Trophoblast cell (in vitro differentiated cells and primary cell): ENCODE results near the gene GRB10.

Experiments
- DNase-seq, 2 donors: peaks; one replicate each; pipeline ENCODE4 v3.0.0-alpha.2; 2016
- H2AFZ ChIP-seq: 2 replicates; pipeline ENCODE4 v1.6.1; 2013; ENCODE audit warnings: low read length, moderate library complexity, mild to moderate bottlenecking; ENCODE audit not compliant: insufficient read depth, poor library complexity
- H2AK5ac ChIP-seq: 2 replicates; pipeline ENCODE4 v1.6.1; 2013; ENCODE audit warnings: mild to moderate bottlenecking, low read length
- H2BK120ac ChIP-seq: 2 replicates; pipeline ENCODE4 v1.6.1; 2013; ENCODE audit warnings: low read length, mild to moderate bottlenecking, moderate library complexity; ENCODE audit not compliant: insufficient read depth, poor library complexity
- H2BK12ac ChIP-seq: 2 replicates; pipeline ENCODE4 v1.6.1; 2013; ENCODE audit warnings: mild to moderate bottlenecking, low read length, moderate library complexity
- H2BK5ac ChIP-seq: 2 replicates; pipeline ENCODE4 v1.6.1; 2013; ENCODE audit warnings: low read length, low read depth, moderate library complexity, mild to moderate bottlenecking; ENCODE audit not compliant: poor library complexity
- H3K14ac ChIP-seq: 2 replicates; pipeline ENCODE4 v1.6.1; 2013; ENCODE audit warnings: mild to moderate bottlenecking, low read length
- H3K18ac ChIP-seq: 2 replicates; pipeline ENCODE4 v1.6.1; 2013; ENCODE audit warnings: mild to moderate bottlenecking, low read length
- H3K23ac ChIP-seq: 2 replicates; pipeline ENCODE4 v1.6.1; 2013; ENCODE audit warnings: low read length
- H3K27ac ChIP-seq: 2 replicates; pipeline ENCODE4 v1.5.1; 2013; ENCODE audit warnings: low read depth, mild to moderate bottlenecking, inconsistent platforms, low read length, moderate library complexity
- H3K27me3 ChIP-seq: 2 replicates; pipeline ENCODE4 v1.6.1; 2013; ENCODE audit warnings: inconsistent platforms, mild to moderate bottlenecking, low read length, moderate library complexity; ENCODE audit not compliant: insufficient read depth
- H3K36me3 ChIP-seq, 2 experiments: 1 replicate in 1 of 2; 2 replicates in 1 of 2; pipeline ENCODE4 v1.6.1; 2013; ENCODE audit warnings: low read length in 2 of 2, mild to moderate bottlenecking in 2 of 2, moderate library complexity in 1 of 2; ENCODE audit not compliant: insufficient read depth in 2 of 2, control insufficient read depth in 1 of 2
- H3K4ac ChIP-seq: 2 replicates; pipeline ENCODE4 v1.6.1; 2013; ENCODE audit warnings: low read depth, mild to moderate bottlenecking, low read length, moderate library complexity
- H3K4me1 ChIP-seq, 2 experiments: 1 replicate in 1 of 2; 2 replicates in 1 of 2; pipeline ENCODE4 v1.6.1; 2013; ENCODE audit warnings: low read length in 2 of 2, mild to moderate bottlenecking in 2 of 2, moderate library complexity in 1 of 2; ENCODE audit not compliant: insufficient read depth in 2 of 2, control insufficient read depth in 1 of 2
- H3K4me2 ChIP-seq: 2 replicates; pipeline ENCODE4 v1.6.1; 2013; ENCODE audit warnings: inconsistent platforms, mild to moderate bottlenecking, low read length, moderate library complexity
- H3K4me3 ChIP-seq: 2 replicates; pipeline ENCODE4 v1.5.1; 2013; ENCODE audit warnings: mild to moderate bottlenecking, low read depth, low read length, inconsistent platforms
- H3K79me1 ChIP-seq: one replicate; pipeline ENCODE4 v1.6.1; 2013; ENCODE audit warnings: low read length
- H3K79me2 ChIP-seq: 2 replicates; pipeline ENCODE4 v1.6.1; 2013; ENCODE audit warnings: low read length, mild to moderate bottlenecking; ENCODE audit not compliant: control insufficient read depth, insufficient read depth, poor library complexity
- H3K9ac ChIP-seq: 2 replicates; pipeline ENCODE4 v1.6.1; 2013; ENCODE audit warnings: mild to moderate bottlenecking, low read length
- H3K9me3 ChIP-seq: 2 replicates; pipeline ENCODE4 v1.6.1; 2013; ENCODE audit warnings: low read depth, mild to moderate bottlenecking, control low read depth, inconsistent platforms, low read length; ENCODE audit not compliant: insufficient read depth
- H4K12ac ChIP-seq: 2 replicates; pipeline ENCODE4 v1.6.1; 2013; ENCODE audit warnings: low read depth, mild to moderate bottlenecking, low read length, moderate library complexity
- H4K8ac ChIP-seq: 2 replicates; pipeline ENCODE4 v1.6.1; 2013; ENCODE audit warnings: low read depth, mild to moderate bottlenecking, low read length, moderate library complexity
- H4K91ac ChIP-seq: one replicate; pipeline ENCODE4 v1.6.1; 2013; ENCODE audit warnings: low read depth, mild to moderate bottlenecking, low read length, moderate library complexity
- WGBS: extraction: QIAGEN DNeasy Blood & Tissue Kit; methylation state at CpG from one replicate; pipeline ENCODE4 v1.1.7; 2013; ENCODE audit warnings: missing lambda C conversion rate; ENCODE audit not compliant: insufficient read length, insufficient coverage; ENCODE audit errors: extremely low coverage; 5-methylcytosine and 5-hydroxymethylcytosine counted together

Gene GRB10

GRCh38 chr7:50699143-50699542 is 83.6 kb downstream of the GRB10 start:
- no peak overlapping the region for H3K9ac ChIP-seq
- H2BK12ac ChIP-seq: no peak overlapping the region
- DNase-seq: no peak
- H2AK5ac ChIP-seq: no peak overlapping the region
- no peak overlapping the region for H3K27ac ChIP-seq
- no peak overlapping the region for H4K91ac ChIP-seq
- H3K18ac ChIP-seq: no peak overlapping the region
- no peak overlapping the region for H3K4me2 ChIP-seq
- no peak overlapping the region for H2BK120ac ChIP-seq
- no peaks in the 10 kb centered on the region for H3K79me2 ChIP-seq
- H3K79me1 ChIP-seq: no peaks in the 10 kb centered on the region
- no peak overlapping the region for H2AFZ ChIP-seq
- no peaks in the 10 kb centered on the region for H3K4me1 ChIP-seq
- no peaks in the 10 kb centered on the region for H3K27me3 ChIP-seq
- H3K4me3 ChIP-seq: no peak overlapping the region
- H2BK5ac ChIP-seq: no peak overlapping the region
- H4K12ac ChIP-seq: no peak overlapping the region
- H4K8ac ChIP-seq: no peak overlapping the region
- H3K36me3 ChIP-seq: peaks cover 5 to 9% of the 10 kb centered on the region in 2 experiments
- no peak overlapping the region for H3K14ac ChIP-seq
- H3K9me3 ChIP-seq: no peaks in the 10 kb centered on the region
- H3K4ac ChIP-seq: no peak overlapping the region
- H3K23ac ChIP-seq: no peak overlapping the region

DNA sequence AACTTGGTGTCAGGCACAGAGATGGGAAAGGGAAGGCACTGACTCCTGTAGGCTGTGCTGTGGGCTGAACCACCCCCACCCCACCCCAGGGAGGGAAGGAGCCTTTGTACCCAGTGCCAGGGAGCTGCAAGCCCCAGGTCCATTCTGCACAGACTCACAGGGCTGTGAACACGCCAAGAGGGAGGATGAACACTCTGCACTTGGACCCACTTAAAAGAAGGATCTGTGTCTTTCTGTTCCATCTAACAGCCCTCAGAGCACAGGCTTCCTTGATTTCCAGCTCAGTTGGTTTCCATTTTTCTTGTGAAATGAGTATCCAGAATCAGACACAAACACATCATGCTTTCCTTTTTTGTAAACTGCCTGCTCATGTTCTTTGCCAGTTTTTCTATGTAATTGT is 84.9 kb downstream of the GRB10 start:
- H3K14ac ChIP-seq: no peak overlapping the region
- no peak overlapping the region for H3K18ac ChIP-seq
- no peak overlapping the region for H2AK5ac ChIP-seq
- no peaks in the 10 kb centered on the region for H3K79me1 ChIP-seq
- no peak for DNase-seq
- H3K23ac ChIP-seq: no peak overlapping the region
- no peak overlapping the region for H4K8ac ChIP-seq
- no peak overlapping the region for H3K4me2 ChIP-seq
- H3K9ac ChIP-seq: no peak overlapping the region
- H3K4me1 ChIP-seq: no peaks in the 10 kb centered on the region
- H2BK120ac ChIP-seq: no peak overlapping the region
- H4K91ac ChIP-seq: no peak overlapping the region
- H3K4ac ChIP-seq: no peak overlapping the region
- no peak overlapping the region for H2AFZ ChIP-seq
- no peak overlapping the region for H4K12ac ChIP-seq
- peaks cover 5 to 9% of the 10 kb centered on the region in 2 experiments for H3K36me3 ChIP-seq
- no peak overlapping the region for H2BK12ac ChIP-seq
- no peaks in the 10 kb centered on the region for H3K9me3 ChIP-seq
- peaks cover 2% of the 10 kb centered on the region for H3K79me2 ChIP-seq
- no peak overlapping the region for H3K4me3 ChIP-seq
- no CpG with 5 or more reads among the region's 1 CpG for WGBS
- H3K27me3 ChIP-seq: no peaks in the 10 kb centered on the region
- no peak overlapping the region for H2BK5ac ChIP-seq
- no peak overlapping the region for H3K27ac ChIP-seq

DNA sequence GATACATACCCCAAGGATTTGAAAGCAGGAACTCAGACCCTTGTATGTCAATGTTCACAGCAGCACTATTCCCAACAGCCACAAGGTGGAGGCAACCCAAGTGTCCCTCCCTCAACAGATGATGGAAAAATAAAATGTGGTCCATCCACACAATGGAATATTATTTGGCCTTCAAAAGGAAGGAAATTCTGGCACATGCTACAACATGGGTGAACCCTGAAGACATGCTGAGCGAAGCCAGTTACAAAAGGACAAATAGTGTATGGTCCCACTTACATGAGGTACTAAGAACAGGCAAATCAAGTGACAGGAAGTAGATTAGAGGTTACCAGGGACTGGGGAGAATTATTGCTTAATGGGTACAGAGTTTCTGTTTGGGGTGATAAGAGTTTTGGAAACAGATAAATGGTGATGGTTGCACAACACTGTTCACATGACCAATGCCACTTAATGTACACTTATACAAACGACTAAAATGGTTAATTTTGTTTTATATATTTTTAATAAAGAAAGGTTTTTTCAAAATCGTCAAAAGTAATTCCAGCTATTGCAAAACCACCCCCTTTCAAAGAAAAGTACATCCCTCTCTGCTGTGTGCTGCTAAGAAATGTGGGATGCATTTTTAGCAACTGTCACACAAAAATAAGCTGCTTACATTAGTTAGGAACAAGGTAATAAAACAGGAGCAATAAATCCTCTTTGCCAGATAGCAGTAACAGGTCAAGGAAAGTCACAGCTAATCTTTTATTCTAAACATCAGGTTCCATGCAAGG is 85.7 kb downstream of the GRB10 start:
- no CpG with 5 or more reads among the region's 3 CpGs for WGBS
- H3K27ac ChIP-seq: no peak overlapping the region
- no peaks in the 10 kb centered on the region for H3K9me3 ChIP-seq

GRCh38 chr7:50695026-50695425 is 87.7 kb downstream of the GRB10 start:
- no peak overlapping the region for H3K18ac ChIP-seq
- H3K36me3 ChIP-seq: peaks cover 0 to 3% of the 10 kb centered on the region in 2 experiments
- H4K91ac ChIP-seq: no peak overlapping the region
- H2AFZ ChIP-seq: no peak overlapping the region
- H3K9ac ChIP-seq: no peak overlapping the region
- no peak overlapping the region for H2BK12ac ChIP-seq
- H4K12ac ChIP-seq: no peak overlapping the region
- H2BK5ac ChIP-seq: no peak overlapping the region
- no peak overlapping the region for H2BK120ac ChIP-seq
- no peaks in the 10 kb centered on the region for H3K27me3 ChIP-seq
- H3K27ac ChIP-seq: no peak overlapping the region
- no peak overlapping the region for H2AK5ac ChIP-seq
- no peaks in the 10 kb centered on the region for H3K9me3 ChIP-seq
- H3K14ac ChIP-seq: no peak overlapping the region
- H3K4me3 ChIP-seq: no peak overlapping the region
- no peak overlapping the region for H3K4ac ChIP-seq
- no peaks in the 10 kb centered on the region for H3K79me1 ChIP-seq
- peaks cover 2% of the 10 kb centered on the region for H3K79me2 ChIP-seq
- no peak for DNase-seq
- H4K8ac ChIP-seq: no peak overlapping the region
- no peaks in the 10 kb centered on the region for H3K4me1 ChIP-seq
- no CpG with 5 or more reads among the region's 2 CpGs for WGBS
- no peak overlapping the region for H3K23ac ChIP-seq
- no peak overlapping the region for H3K4me2 ChIP-seq

More for the DNA sequence above, 85.7 kb downstream of the GRB10 start:
- H3K27me3 ChIP-seq: no peaks in the 10 kb centered on the region
- no peak overlapping the region for H4K12ac ChIP-seq
- no peak overlapping the region for H3K4me2 ChIP-seq
- H4K91ac ChIP-seq: no peak overlapping the region
- H2BK120ac ChIP-seq: no peak overlapping the region
- H2BK12ac ChIP-seq: no peak overlapping the region
- H3K4me1 ChIP-seq: no peaks in the 10 kb centered on the region
- H3K23ac ChIP-seq: no peak overlapping the region
- H2AK5ac ChIP-seq: no peak overlapping the region
- no peak overlapping the region for H3K14ac ChIP-seq
- peak in 1 of 2 donors; percentile 68 for DNase-seq
- H2AFZ ChIP-seq: no peak overlapping the region
- H3K9ac ChIP-seq: no peak overlapping the region
- H3K79me1 ChIP-seq: no peaks in the 10 kb centered on the region
- no peak overlapping the region for H3K18ac ChIP-seq
- peaks cover 2 to 4% of the 10 kb centered on the region in 2 experiments for H3K36me3 ChIP-seq
- H4K8ac ChIP-seq: no peak overlapping the region
- H3K4me3 ChIP-seq: no peak overlapping the region
- H3K79me2 ChIP-seq: peaks cover 2% of the 10 kb centered on the region
- no peak overlapping the region for H2BK5ac ChIP-seq
- no peak overlapping the region for H3K4ac ChIP-seq
